GM21390 (cell line): ENCODE data around the gene AGPAT3.
A peak's percentile ranks its signal among the peaks of the same experiment; 100 is the strongest.

Source experiments
- ATAC-seq: cut with Tn5 transposase; IDR thresholded peaks from one replicate; pipeline ENCODE4 v1.9.1; 2021; ENCODE audit not compliant: unreplicated experiment

The AGPAT3 gene

GRCh38 chr21:43934716-43935705, 70.0 kb downstream of the AGPAT3 start:
- no peak for ATAC-seq

DNA sequence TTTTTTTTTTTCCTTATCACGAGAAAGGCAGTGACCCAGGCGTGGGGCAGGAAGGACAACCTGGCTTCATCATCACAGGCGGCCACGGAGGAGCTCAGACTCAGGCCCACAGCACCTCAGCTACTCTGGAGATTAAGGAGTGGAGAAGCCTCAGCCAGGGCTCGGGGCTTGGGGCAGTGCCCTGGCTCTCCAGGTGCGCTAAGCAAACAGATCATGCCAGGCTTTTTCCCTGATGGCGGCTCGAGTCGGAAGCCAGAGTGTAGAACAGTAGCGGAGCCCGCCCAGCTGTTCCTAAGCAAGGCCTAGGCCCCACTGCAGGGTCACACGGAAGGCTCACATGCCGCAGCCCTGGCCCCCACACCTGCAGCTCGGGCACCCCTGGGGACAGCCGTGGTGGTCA, 70.7 kb downstream of the AGPAT3 start:
- ATAC-seq = no peak

GRCh38 chr21:43936247-43936967, 71.4 kb downstream of the AGPAT3 start:
- ATAC-seq = no peak

DNA sequence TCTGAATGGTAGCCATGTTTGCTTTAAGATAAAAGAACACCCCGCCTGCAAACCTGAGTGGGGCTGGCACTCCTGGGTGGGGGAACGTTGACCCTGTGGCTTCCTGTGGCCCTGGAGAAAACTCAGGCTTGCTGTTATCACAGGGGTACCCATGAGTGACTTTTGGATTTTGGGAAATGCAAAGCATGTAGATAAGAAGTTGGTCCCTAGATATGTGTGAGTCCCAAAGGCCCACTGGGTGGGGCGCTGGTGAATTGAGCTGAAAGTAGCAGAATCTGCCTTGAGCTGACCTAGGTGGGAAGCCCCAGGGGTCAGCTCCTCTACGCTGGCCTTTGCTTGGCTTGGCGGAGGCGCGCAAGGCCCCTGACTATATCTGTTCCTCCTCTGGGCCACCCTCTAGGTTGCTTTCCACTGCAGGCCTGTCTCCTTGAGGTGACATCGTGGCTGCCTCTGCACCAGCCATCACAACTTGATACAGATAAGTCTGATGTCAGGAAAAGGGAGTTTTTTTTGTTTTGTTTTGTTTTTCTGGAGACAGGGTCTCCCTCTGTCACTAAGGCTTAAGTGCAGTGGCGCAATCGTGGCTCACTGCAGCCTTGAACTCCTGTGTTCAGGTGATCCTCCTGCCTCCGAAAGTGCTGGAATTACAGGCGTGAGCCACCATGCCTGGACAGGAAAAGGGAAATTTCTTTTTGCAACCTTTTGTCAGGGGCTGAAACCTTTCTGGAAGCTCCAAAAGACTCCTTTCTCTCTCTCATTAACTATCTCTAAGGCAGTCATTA, 72.2 kb downstream of the AGPAT3 start:
- no peak for ATAC-seq

DNA sequence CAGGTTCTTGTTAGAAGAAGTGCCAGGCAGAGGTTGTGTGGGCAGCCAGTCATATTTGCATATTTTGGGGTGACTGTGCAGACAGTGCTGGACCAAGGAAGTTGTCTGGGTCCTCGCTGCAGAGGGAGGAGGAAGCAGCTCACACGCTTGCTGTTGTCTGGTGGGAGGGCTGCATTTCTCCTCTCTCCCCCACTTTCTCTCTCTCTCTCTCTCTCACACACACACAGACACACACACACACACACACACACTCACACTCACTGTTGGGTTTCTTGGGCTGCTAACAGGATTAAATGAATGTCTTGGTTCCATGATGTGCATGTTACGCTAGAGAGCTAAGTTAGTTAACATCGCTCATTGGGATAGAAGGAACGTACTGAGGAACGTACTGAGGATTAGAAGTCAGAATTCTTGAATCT, 72.9 kb downstream of the AGPAT3 start:
- ATAC-seq = peak; percentile 41

DNA sequence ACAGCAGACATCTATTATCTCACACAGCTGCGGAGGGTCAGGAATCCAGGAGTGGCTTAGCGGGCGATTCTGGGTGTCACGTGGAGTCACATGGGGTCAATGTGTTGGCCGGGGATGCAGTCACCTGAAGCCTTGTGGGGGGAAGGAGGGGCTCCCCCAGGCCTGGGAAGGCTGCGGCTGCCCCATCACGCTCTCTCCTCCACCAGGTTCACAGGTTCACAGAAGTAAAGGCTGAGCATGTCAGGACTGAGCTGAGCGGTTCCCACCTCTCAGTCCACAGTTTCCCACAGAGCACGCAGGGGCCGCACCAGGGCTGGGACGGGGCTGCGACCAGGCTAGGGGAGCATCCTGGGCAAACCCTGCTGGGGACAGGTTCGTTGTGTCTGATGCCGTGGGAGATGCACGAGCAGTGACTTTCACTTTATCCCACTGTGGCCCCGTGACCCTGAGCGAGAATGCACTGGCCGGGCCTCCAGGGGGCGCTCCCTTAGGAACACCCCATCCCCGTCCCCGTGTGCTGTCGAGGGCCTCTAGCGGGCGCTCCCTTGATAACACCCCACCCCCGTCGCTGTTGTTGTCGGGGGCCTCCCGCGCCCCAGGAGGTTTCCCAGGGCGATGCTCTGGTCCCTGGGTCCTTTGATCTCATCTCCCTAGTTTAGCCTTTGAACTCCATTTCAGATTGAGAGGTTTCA, 73.9 kb downstream of the AGPAT3 start:
- ATAC-seq = peak; percentile 61

DNA sequence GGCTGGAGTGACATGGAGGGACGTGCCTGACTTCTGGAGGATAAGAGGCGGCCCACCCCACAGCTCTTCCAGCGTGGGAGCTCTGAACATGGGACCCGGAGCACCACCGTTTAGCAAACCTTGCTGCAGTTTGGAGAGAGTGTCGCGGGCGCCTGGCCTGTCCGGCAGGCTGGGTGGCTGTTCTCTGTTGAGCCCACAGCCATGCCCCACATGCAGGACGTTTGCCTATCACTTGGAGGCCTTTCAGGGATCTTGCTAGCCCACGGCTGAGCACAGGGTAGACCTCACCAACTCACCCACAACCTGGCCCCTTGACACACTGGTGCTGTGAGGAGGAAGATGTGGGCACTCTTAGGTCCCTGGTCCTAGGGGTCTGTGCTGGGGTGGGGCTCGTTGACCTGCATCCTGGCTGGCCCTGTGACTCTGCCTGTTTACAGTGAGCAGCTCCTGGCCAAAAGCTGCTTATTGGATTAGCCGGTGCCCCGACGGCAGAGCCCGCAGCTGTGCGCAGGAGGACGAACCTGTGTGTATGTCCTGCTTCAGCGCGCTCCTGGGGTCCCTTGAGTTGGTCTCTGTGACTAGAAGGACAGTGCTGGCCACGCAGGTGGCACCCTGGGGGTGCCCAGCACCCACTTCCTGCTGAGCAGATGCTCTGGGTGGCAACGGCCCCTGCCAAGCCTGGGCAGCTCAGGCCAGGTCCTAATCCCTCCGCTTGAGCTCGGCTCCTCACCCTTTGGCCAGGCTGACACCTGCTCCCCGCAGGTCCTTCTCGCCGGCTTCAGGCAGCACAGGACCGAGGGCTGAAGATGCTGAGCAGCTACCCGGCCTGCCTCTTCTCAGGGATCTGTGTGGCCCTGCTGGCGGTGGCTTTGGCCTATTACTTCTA, 74.7 kb downstream of the AGPAT3 start:
- ATAC-seq = no peak

GRCh38 chr21:43940329-43941050, 75.5 kb downstream of the AGPAT3 start:
- ATAC-seq = no peak

- ATAC-seq = no peak
These were observed 77.2 kb downstream of the AGPAT3 start for GRCh38 chr21:43942201-43942600.

- no peak for ATAC-seq
These were observed 77.6 kb downstream of the AGPAT3 start for GRCh38 chr21:43942621-43943020.

DNA sequence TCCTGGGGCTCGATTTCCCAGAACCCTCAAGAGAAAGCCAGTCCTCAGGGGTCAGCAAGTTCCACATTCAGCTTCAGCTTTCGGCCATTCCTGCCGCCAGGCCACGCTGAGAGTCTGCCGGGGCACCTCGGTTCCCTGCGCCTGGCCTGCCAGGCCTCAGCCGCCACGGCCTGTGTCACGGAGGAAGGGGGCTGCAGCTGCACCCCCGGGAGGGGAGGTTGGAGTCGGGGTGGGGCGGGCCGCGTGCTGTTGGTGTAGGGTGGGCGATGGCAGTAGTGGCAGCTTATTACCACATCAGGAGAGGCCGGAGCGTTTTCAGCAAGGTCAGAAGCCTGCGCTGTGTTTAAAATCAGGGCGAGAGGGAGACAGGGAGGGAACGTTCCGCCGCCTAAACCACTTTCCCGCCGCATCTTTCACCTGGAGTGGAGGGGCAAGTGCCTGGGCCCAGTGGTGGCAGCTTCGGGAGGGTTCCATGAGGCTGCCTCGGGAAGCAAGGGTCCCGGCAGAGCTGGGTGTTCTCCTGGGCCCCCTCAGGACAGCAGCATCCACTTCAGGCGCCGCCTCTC, 78.6 kb downstream of the AGPAT3 start:
- no peak for ATAC-seq

- no peak for ATAC-seq
These were observed 79.1 kb downstream of the AGPAT3 start for GRCh38 chr21:43944078-43944633.

- no peak for ATAC-seq
These were observed 79.7 kb downstream of the AGPAT3 start for GRCh38 chr21:43944757-43945156.

GRCh38 chr21:43948740-43949498, 83.9 kb downstream of the AGPAT3 start:
- ATAC-seq = no peak

DNA sequence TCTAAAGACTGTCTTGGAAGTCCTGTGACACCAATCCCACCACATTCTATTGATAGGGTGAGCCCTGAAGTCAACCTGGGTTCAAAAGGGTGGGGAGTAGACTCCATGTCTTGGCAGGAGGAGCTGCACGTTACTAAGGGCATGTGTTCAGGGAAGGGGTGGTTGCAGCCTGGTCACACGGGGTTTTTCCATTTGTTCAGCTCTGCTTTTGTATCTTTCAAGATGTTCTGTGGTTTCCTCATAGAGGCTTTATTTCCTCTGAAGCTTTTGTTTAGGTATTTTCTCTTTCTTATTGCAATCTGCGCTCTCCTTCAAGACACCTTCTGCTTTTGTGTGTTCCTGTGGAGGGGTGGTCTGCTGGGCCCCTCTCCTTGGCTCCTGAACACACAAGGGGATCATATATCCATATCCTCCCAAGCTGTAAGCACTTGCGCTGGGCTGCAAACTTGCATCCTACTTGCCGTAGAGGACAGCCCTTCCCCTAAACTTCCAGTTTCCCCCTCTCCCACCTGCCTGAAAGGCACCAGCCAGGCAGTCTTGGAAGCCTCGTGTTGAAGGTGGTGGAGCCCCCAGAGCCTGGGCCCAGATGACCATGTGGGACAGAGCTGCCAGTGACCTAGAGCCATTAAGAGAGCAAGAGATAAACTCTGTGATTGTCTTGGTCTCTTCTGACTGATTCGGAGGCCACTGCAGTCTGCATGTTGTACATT, 84.6 kb downstream of the AGPAT3 start:
- no peak for ATAC-seq

DNA sequence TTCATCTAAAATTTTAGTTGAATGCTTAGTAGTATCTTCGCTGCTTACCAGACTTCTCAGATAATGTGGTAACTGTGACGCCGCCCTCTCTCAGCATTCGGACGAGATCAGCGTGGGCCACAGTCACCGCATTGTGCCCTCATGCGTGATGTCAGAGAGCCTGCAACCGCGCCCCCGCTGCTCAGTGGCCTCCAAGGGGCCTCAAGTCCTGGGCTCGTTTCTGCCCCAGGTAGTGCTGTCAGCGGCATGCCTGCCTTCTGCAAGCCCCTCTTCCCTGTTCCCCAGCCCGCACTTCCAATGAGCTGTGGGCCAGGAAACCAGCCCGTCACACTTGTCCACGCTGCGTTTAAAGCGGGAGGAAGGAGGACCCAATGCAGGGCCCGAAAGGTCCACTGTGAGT, 85.5 kb downstream of the AGPAT3 start:
- ATAC-seq = no peak

DNA sequence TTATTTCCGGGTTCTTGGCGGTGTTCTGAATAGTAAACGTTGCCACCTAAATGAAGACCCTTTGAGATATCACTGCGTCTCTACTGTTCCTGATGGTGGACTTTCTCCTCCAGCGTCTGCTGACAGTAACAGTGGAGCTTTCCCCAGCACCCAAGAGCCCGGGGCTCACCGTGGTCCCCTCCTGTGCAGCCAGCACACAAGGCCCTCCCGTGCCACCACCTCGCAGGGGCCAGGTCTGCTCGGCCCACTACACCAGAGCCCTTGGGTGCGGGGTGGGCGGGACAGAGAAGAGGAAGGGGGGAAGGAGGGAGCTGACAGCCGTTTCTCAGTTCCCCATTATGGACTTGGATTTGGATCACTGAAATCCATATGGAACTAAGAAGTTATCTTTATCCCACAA, 85.9 kb downstream of the AGPAT3 start:
- ATAC-seq = no peak
